ENCODE data around the gene GALNT10.

Gene GALNT10

GRCh38 chr5:154242964-154243376 lies 52.4 kb downstream of the GALNT10 start:
- peaks cover 20% of the 10 kb centered on the region for H3K27me3 Mint-ChIP-seq (ENCODE audit: low read depth)
- peaks cover 45% of the 10 kb centered on the region for H3K4me1 Mint-ChIP-seq
- H3K27ac Mint-ChIP-seq = no peak overlapping the region
- TF ChIP-seq CTCF (IDR thresholded peaks at IDR 0.05; ENCODE audit: unreplicated experiment in 3 of 3) = no peak
- H3K36me3 Mint-ChIP-seq (ENCODE audit: low read depth) = peaks cover 5% of the 10 kb centered on the region
- peaks cover 9% of the 10 kb centered on the region for H3K9me3 Mint-ChIP-seq
- H3K4me3 Mint-ChIP-seq = no peak overlapping the region

GRCh38 chr5:154243736-154244135 lies 53.2 kb downstream of the GALNT10 start:
- H3K27ac Mint-ChIP-seq = peak overlapping the region in 1 of 3 experiments; percentile 29
- peaks cover 23% of the 10 kb centered on the region for H3K27me3 Mint-ChIP-seq (ENCODE audit: low read depth)

GRCh38 chr5:154244476-154244875 lies 53.9 kb downstream of the GALNT10 start:
- Mint-ChIP-seq H3K4me3 (no peak overlapping the region), H3K9me3 (peaks cover 11% of the 10 kb centered on the region), H3K36me3 (ENCODE audit: low read depth) (peaks cover 5% of the 10 kb centered on the region), H3K27me3 (ENCODE audit: low read depth) (peaks cover 23% of the 10 kb centered on the region), H3K4me1 (peaks cover 44% of the 10 kb centered on the region), H3K27ac (no peak overlapping the region)
- TF ChIP-seq CTCF (IDR thresholded peaks at IDR 0.05; ENCODE audit: unreplicated experiment in 3 of 3) = no peak

More at GRCh38 chr5:154243736-154244135, 53.2 kb downstream of the GALNT10 start:
- peaks cover 43% of the 10 kb centered on the region for H3K4me1 Mint-ChIP-seq
- no peak overlapping the region for H3K4me3 Mint-ChIP-seq
- H3K36me3 Mint-ChIP-seq (ENCODE audit: low read depth) = peaks cover 5% of the 10 kb centered on the region
- H3K9me3 Mint-ChIP-seq = peaks cover 11% of the 10 kb centered on the region
- no peak for TF ChIP-seq CTCF (IDR thresholded peaks at IDR 0.05; ENCODE audit: unreplicated experiment in 3 of 3)

- Mint-ChIP-seq H3K27ac (no peak overlapping the region), H3K36me3 (ENCODE audit: low read depth) (peaks cover 13% of the 10 kb centered on the region), H3K9me3 (peaks cover 14% of the 10 kb centered on the region), H3K27me3 (ENCODE audit: low read depth) (peaks cover 22% of the 10 kb centered on the region), H3K4me3 (no peak overlapping the region), H3K4me1 (peaks cover 39% of the 10 kb centered on the region)
- TF ChIP-seq CTCF (IDR thresholded peaks at IDR 0.05; ENCODE audit: unreplicated experiment in 3 of 3) = no peak
These were observed 58.2 kb downstream of the GALNT10 start for GRCh38 chr5:154248691-154249090.

GRCh38 chr5:154249826-154250225 lies 59.3 kb downstream of the GALNT10 start:
- Mint-ChIP-seq H3K27ac (no peak overlapping the region), H3K27me3 (ENCODE audit: low read depth) (peaks cover 17% of the 10 kb centered on the region), H3K4me1 (peaks cover 30% of the 10 kb centered on the region), H3K36me3 (ENCODE audit: low read depth) (peaks cover 14% of the 10 kb centered on the region), H3K9me3 (peaks cover 8% of the 10 kb centered on the region), H3K4me3 (no peak overlapping the region)
- TF ChIP-seq CTCF (IDR thresholded peaks at IDR 0.05; ENCODE audit: unreplicated experiment in 3 of 3) = no peak

- peaks cover 11% of the 10 kb centered on the region for H3K36me3 Mint-ChIP-seq (ENCODE audit: low read depth)
- H3K27me3 Mint-ChIP-seq (ENCODE audit: low read depth) = peaks cover 14% of the 10 kb centered on the region
- peaks cover 28% of the 10 kb centered on the region for H3K4me1 Mint-ChIP-seq
- no peak for TF ChIP-seq CTCF (IDR thresholded peaks at IDR 0.05; ENCODE audit: unreplicated experiment in 3 of 3)
- H3K9me3 Mint-ChIP-seq = peaks cover 5% of the 10 kb centered on the region
- H3K4me3 Mint-ChIP-seq = no peak overlapping the region
- H3K27ac Mint-ChIP-seq = no peak overlapping the region
These were observed 61.0 kb downstream of the GALNT10 start for GRCh38 chr5:154251529-154251928.
